HG03280 (cell line): Measurements from ENCODE around the gene LIN9.
A peak's percentile ranks its signal among the peaks of the same experiment; 100 is the strongest.

Experiments
- ATAC-seq: cut with Tn5 transposase; IDR thresholded peaks from one replicate; pipeline ENCODE4 v1.9.1; 2021; ENCODE audit warnings: mild to moderate bottlenecking, moderate library complexity; ENCODE audit not compliant: unreplicated experiment

Gene LIN9

DNA sequence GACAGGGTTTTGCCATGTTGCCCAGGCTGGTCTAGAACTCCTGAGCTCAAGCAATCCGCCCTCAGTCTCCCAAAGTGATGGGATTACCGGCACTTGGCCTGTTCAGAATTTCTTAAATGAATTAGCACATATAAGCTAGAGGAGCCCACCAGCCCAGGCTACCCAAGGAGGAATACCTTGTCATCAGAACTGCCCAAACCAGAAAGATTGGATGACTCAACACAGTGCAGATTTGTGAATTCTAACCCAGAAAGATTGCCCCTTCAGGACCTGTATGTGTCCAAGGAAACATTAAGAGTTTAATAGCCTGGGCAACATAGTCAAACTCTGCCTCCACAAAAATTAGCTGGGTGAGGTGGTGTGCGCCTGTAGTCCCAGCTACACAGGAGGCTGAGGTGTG lies 14.0 kb upstream of the LIN9 start:
- ATAC-seq: no peak

DNA sequence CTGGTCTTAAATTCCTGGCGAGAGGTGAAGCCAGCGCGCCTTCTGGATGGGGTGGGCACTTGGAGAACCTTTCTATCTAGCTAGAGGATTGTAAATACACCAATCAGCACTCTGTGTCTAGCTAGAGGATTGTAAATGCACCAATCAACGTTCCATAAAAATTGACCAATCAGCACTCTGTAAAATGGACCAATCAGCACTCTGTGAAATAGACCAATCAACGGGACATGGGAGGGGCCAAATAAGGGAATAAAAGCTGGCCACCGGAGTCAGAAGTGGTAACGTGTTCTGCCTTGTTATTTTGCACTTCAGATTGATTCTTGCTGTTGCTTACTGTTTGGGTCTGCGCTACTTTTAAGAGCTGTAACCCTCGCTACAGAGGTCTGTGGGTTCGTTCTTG lies 12.0 kb upstream of the LIN9 start:
- no peak for ATAC-seq

DNA sequence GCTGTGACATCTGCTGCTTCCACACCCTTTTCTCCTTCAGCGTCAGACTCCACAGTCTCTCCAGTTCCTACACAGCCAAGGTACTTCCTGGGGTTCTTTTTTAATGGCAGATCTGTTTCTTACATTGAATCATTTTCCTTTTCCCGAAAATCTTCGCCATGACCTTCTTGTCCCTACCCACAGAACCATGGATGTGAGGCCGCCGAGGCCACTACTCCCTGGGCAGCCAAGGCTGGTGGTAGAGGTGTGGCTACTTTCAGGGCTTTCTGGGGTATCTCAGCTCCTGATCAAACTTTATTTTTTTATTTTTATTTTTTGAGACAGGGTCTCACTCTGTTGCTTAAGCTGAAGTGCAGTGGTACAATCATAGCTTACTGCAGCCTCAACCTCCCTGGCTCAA lies 9.5 kb upstream of the LIN9 start:
- ATAC-seq: no peak

DNA sequence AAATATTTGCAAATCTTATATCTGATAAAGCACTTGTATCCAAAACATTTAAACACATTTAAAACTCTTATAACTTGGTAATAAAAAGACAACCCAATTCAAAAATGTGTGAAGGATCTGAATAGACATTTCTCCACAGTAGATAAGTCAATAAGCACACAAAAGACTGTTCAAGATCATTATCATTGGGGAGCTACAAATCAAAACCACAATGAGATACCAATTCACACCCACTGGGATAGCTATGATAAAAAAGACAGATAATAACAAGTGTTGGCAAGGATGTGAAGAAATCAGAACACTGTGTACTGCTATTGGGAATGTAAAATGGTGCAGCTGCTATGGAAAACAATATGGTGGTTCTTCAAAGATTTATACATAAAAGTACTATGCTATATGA lies 5.1 kb upstream of the LIN9 start:
- ATAC-seq: no peak

DNA sequence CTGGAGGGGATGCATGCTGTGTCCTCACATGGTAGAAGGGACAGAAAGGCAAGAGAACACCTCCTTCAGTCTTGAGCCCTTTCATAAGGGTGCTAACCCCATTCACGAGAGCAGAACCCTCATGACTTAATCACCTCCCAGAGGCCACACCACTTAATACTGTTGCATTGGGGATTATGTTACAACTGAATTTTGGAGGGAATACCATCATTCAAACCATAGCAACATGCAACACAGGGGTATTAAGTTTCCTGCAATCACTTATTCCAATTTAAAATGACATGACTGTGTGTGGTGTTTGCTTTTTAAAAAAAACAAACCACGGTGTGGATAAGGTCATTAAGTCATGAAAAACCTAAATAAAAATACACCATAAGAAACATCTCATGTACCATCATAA lies 3.1 kb upstream of the LIN9 start:
- ATAC-seq: no peak

DNA sequence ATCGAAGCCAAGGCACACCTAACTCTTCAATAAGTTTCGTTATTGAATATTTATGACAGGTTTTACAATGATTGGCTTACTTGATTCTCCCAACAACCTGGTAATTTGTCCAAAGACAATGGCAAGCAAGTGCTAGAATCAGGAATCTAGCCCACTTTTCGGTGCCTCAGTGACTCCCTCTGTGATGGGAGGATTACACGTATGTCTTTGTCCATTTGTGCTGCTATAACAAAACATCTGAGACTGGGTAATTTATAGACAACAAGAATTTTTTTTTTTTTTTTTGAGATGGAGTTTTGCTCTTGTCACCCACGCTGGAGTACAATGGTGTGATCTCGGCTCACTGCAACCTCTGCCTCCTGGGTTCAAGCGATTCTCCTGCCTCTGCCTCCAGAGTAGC lies 2.4 kb upstream of the LIN9 start:
- ATAC-seq: no peak

DNA sequence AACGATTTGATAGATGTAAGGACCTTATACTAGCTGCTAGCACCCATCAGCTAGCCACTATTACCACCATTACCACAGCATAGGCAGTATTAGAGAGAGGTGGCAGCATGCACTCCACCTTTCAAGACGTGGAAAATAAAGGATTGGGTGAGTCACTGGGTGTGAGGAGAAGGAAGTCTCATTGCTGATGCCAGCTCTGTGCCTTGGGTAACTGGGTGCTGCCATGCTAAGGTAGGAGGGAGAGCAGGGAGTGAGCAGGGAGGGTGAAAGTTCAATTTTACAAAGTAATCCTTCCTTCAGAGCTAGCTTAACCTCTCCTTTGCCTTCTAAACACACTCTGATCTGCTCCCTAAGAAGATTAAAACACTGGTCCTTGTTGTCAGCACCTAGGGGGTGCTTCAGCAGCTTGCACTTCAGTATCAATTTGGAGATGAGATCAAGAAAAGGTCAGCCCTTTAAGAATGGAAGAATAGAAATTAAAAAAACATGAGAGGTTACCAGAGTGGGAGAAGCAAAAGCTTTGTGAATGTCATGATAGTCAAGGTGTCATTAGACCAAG lies 1.8 kb upstream of the LIN9 start:
- no peak for ATAC-seq

DNA sequence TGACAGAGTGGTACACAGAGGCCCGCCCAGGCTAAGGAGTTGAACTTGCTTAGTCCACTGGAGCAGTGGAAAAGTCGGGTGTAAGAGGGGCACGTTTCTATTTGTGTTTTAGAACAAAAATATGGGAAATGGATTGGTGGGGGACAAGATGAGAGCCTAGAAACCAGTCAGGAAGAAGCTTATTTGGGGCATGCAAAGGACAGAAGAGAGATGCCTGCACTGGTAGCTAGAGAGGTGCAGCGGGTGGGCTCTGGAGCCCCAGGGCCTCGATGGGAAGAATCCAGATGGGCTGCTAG lies 1.2 kb upstream of the LIN9 start:
- ATAC-seq: no peak

DNA sequence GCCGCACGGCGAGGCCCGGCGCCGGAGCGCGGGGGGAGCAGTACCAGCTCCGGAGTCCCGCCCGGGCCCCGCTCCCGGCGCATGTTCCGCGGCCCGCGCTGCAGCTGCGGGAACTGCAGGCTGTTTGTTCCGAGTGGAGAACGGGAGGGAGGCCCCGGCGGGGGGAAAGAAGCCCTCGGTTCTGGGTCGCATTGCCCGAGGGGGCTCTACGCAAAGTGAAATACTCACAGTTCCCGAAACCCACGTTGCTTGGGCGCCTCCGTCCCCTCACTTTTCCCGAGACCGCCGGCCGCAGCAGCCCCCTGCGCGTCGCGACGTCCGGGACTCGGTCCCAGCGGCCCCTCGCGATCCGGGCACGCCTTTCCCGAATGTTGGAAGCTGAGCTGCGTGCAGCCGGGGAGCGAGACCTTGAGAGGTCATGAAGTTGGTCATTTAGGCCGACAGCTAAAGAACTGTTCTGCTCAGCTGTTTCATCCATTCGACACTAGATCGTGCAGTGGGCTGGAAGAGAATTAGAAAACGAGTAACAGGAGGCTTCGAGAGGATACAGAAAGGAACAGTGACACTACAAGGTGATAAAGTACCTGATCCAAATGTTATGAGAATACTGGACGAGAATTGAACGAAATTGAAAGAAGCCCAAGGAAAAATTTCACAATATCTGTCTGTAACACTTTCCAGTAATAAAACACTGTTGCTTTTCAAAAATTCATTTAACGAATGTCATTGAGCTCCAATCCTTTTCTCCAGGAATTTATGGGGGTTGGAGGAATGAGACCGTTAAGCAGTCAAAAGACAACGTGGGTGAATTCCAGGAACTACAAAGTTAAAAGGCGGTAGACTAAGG lies 657 bp upstream of the LIN9 start:
- no peak for ATAC-seq

DNA sequence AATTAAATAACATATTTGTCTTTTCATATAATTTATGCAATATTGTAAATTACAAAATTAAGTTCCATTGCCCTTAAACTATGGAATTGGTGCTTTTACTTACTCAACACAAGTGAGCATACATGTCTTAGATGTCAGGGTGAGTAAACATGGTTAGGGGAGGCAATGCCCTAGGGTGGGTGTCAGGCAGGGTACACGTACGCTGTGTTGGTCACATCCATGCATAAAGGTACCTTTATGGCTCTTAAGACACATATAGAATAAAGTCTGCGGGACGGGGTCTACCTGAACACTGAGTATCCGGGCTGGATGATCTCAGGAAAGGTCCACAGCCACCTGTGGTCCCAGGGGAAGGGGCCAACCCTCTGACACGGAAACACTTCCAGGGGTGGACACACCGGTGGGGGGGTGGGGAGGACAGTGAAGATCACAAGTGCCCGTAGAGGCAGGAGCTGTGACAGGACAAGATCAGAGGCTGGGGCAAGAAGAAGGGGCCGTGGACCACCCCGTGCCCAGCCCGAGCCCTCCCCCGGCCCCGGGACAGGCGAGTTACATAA lies 720 bp downstream of the LIN9 start:
- peak; percentile 9 for ATAC-seq

DNA sequence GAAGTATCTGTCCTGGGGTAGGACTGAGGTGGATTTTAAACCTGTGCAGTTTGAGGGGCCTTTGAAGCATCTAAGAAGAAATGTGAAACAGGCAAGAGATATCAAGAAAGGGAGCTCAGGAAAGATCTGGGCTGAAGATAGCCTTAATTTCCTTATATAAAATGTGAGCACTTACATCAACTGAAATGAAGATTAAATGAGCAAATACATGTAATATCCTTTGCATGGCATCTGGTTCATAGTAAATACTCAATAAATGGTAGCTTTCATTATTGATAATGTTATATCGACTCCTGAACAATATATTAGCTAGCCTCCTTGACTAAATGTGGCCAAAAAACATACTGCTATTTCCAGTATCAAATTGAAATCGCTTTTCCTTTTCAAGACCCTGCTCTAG lies 2.5 kb downstream of the LIN9 start:
- ATAC-seq: no peak

DNA sequence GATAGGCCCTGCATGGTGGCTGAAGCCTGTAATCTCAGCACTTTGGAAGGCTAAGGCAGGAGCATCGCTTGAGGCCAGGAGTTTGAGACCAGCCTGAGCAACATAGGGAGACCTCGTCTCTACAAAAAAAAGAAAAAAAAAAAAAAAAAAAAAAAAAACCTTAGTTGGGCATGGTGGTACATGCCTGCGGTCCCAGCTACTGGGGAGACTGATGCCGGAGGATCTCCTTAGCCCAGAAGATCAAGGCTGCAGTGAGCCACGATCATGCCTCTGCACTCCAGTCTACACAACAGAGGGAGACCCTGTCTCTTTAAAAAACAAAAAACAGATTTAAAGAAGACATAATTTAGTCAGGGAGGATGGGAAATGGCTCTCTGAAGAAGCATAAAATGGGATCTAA lies 3.8 kb downstream of the LIN9 start:
- ATAC-seq: no peak

DNA sequence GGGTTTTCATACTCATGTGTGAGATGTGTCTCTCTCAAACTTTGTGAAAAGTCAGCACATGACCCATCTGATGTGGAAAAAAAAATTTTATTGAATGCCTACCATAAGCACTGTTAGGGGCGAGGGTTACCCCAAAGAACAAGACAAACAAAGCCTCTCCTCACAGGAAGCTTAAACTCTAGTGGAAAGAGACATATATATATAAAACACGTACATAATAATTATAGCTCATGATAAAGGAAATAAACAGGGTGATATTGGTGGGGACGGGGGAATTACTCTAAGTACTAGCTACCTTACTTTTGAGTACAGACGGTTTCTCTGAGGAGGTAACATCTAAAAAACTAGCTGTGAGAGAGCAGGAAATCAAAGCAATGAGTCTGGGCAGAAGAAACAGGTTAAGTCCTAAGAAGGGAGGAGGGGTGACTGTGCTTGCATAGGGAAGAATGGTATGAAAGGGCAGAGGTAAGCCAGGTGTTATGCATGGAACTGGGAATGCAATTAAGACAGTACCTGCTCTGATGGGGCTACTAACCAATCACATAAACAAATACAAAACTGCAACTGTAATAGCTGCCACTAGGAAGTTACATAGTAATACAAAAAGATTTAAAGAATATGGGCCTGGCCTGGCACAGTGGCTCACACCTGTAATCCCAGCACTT lies 4.5 kb downstream of the LIN9 start:
- ATAC-seq: no peak

DNA sequence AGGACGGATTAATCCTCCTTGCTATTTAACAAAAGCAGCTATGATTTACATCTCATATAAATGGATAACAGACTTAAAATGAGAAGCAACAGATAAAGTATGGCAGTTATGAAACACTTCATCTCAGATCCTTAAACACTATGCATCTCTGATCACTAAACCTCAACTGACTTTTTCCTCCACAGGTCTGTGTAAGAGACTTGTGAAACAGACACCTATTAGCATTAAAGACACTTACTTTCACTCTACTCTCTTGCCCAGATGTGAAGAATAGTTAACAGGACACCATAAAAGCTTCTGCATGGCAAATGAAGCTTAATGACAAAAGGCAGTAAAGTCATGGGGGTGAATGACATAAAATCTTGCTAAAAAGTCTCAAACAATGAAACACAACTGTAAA lies 6.2 kb downstream of the LIN9 start:
- ATAC-seq: no peak

DNA sequence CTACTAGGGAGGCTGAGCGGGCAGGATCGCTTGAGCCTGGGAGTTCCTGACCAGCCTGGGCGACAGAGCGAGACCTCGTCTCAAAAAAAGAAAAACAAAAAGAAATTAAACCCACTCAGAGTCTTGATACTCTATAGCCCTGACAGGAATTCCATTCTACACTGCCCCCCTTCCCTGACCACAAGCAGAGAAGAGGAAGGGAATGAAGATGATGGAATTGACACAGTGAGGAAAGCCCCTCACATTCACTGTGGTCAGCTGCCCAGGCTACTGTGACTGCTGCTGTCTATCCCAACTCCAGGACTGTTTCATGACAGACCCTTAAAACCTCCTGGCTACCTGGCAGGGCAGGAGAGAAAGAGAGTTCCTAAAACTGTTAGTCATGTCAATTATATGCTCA lies 12.1 kb downstream of the LIN9 start:
- no peak for ATAC-seq

DNA sequence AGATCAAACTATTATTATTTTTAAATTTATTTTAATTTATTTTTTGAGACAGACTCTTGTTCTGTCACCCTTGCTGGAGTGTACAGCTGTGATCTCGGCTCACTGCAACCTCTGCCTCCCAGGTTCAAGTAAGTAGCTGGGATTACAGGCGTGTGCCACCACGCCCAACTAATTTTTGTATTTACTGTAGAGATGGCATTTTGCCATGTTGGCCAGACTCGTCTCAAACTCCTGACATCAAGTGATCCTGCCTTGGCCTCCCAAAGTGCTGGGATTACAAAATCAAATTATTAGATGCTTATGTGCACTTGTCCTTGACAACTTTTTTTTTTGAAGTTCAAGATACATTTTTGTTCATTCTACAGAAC lies 15.4 kb downstream of the LIN9 start:
- ATAC-seq: no peak

DNA sequence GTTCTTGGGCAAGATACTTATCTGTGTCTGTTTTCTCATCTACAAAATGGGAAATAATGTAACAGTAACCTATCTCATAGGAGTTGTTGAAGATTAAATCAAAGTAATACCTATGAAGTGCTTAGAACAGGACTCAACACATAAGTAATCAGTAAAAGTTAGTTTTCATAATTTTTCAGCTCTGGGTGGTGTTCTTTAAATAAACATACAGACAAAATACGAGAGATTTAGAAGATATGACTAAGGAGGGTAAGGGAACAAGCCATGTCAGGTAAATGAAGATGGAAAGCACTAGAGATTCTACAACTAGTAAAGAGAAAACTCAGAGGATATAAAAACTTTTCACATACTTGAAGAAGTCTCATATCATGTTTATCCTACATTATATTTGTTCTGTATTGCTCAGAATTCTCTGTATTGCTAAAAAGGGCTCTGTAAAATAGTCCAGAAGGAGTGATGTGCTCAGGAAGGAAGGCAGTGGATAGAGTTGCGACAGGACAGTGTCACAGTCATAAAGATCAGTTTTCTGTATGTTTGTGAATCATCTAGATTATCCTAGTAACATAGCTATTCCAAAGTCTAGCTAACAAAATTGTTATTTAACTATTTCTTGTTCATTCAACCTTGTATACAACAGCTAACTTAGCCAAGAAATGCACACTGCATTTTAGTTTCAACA lies 16.0 kb downstream of the LIN9 start:
- no peak for ATAC-seq

DNA sequence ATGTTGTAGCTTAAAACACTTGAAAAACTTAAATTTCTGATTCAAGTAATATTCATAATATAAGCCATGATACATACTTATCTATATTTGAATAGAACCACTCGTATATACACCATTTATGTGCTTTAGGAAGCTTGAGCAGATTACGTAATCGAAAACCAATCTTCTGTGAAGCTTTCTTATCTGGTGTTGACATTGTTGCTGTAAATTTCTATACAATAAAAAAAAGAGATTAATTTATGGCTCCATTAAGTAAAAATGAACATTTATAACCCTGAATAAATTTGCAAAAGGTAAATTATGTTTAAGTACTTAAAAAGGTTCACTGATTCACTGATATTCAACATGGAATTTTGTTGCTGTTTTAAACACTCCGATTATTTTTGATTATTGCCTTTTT lies 21.4 kb downstream of the LIN9 start:
- no peak for ATAC-seq

DNA sequence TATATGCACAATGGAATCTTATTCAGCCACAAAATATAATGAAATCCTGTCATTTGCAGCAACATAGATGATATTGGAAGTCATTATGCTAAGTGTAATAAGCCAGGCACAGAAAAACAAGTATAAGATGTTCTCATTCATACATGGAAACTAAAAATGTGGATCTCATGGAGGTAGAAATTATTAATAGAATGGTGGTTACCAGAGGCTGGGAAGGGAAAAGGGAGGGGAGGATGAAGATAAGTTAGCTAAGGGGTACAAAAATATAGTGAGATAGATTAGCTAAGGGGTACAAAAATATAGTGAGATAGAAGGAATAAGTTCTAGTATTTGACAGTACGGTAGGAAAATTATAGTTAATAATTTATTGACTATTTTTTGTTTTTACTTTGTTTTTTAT lies 27.9 kb downstream of the LIN9 start:
- no peak for ATAC-seq

DNA sequence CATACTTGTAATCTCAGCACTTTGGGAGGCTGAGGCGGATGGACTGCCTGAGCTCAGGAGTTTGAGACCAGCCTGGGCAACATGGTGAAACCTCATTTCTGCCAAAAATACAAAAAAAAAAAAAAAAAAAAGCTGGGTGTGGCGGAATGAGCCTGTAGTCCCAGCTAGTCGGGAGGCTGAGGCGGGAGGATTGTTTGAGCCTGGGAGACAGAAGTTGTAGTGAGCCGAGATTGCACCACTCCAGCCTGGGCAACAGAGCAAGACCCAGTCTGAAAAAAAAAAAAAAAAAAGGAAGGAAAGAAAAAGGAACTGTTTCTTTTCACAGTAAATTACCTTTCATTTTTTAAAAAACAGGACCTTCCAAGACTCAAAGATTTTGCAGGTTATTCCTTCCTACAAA lies 29.5 kb downstream of the LIN9 start:
- ATAC-seq: no peak

DNA sequence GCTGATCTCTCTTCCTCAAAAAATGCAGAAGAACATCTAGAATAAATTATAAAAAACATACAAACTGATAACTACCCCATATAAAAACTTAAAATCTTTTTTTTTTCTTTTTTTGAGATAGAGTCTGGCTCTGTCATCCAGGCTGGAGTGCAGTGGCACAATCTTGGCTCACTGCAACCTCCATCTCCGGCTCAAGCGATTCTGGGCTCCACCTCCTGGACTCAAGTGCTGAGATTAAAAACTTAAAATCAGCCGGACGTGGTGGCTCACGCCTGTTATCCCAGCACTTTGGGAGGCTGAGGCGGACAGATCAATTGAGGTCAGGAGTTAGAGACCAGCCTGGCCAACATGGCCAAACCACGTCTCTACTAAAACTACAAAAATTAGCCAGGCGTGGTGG lies 31.1 kb downstream of the LIN9 start:
- ATAC-seq: no peak

DNA sequence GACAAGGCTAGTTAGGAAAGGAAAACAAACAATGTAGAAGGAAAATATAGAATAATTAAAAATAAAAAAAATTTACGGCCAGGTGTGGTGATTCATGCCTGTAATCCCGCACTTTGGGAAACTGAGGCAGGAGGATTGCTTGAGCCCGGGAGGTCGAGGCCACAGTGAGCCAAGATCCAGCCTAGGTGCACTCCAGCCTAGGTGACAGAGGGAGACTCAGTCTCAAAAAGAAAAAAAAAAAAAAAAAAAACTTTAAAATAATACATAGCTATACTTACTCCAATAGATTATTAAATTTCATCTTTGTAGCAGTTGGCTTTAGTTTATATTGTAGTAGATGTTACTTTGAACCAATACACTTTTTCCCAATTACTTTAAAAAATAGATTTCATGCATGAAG lies 32.0 kb downstream of the LIN9 start:
- no peak for ATAC-seq
